ENCODE results near the gene PPP1R13B.

- TF ChIP-seq CTCF (IDR thresholded peaks at IDR 0.05) (no peak), EP300 (IDR thresholded peaks at IDR 0.05; ENCODE audit: borderline replicate concordance in 1 of 2, low read depth in 1 of 2, low read length in 1 of 2) (no peak), CHD2 (IDR thresholded peaks at IDR 0.05; ENCODE audit: low read length, partially characterized antibody) (no peak), ZBTB33 (IDR thresholded peaks at IDR 0.05; ENCODE audit: borderline replicate concordance, low read depth) (no peak), PBX3 (IDR thresholded peaks at IDR 0.05) (no peak), REST (IDR thresholded peaks at IDR 0.05; ENCODE audit: low read depth, low read length) (no peak), GABPA (IDR thresholded peaks at IDR 0.05; ENCODE audit: low read depth) (no peak), IRF3 (IDR thresholded peaks at IDR 0.05; ENCODE audit: low read depth, low read length) (no peak), SMC3 (IDR thresholded peaks at IDR 0.05; ENCODE audit: low read depth, low read length) (no peak), USF2 (IDR thresholded peaks at IDR 0.05; ENCODE audit: borderline replicate concordance, low read depth, low read length) (no peak), RCOR1 (IDR thresholded peaks at IDR 0.05; ENCODE audit: low read length) (no peak)
Observed at GRCh38 chr14:103706551-103707328, 140.6 kb downstream of the PPP1R13B start.
